Neural cell (in vitro differentiated cells): ENCODE measurements around the gene ARHGAP6.

Experiments used
- CTCF ChIP-seq: fragments of 450-650 bp; IDR thresholded peaks from 2 replicates; pipeline ENCODE4 v1.5.1; 2014; ENCODE audit warnings: antibody characterized with exemption, mild to moderate bottlenecking, moderate library complexity; ENCODE audit not compliant: poor library complexity, severe bottlenecking
- POLR2AphosphoS5 ChIP-seq: IDR thresholded peaks from 2 replicates; pipeline ENCODE4 v1.6.1; 2012
- SMC3 ChIP-seq: fragments of 450-650 bp; conservative IDR thresholded peaks from 2 replicates; pipeline ENCODE4 v1.6.1; 2014; ENCODE audit warnings: antibody characterized with exemption, mild to moderate bottlenecking, moderate library complexity; ENCODE audit not compliant: poor library complexity

- no peak for TF ChIP-seq CTCF
- no peak for TF ChIP-seq SMC3
- TF ChIP-seq POLR2AphosphoS5, result no peak
Measured at GRCh38 chrX:11458170-11458569, 207.6 kb downstream of the ARHGAP6 start.
